Activated gamma-delta T cell (primary cell): ENCODE measurements around the gene SLC8B1.

Experiments
- DNase-seq: peaks from one replicate; lab custom pipeline; 2025; lab: John Stamatoyannopoulos, UW
- total RNA-seq, 2 donors: gene quantifications; one replicate each; lab custom pipeline; 2026; lab: John Stamatoyannopoulos, UW

The SLC8B1 gene
- total RNA-seq, result 59.5 to 93.6 reads per million in 2 donors

DNA sequence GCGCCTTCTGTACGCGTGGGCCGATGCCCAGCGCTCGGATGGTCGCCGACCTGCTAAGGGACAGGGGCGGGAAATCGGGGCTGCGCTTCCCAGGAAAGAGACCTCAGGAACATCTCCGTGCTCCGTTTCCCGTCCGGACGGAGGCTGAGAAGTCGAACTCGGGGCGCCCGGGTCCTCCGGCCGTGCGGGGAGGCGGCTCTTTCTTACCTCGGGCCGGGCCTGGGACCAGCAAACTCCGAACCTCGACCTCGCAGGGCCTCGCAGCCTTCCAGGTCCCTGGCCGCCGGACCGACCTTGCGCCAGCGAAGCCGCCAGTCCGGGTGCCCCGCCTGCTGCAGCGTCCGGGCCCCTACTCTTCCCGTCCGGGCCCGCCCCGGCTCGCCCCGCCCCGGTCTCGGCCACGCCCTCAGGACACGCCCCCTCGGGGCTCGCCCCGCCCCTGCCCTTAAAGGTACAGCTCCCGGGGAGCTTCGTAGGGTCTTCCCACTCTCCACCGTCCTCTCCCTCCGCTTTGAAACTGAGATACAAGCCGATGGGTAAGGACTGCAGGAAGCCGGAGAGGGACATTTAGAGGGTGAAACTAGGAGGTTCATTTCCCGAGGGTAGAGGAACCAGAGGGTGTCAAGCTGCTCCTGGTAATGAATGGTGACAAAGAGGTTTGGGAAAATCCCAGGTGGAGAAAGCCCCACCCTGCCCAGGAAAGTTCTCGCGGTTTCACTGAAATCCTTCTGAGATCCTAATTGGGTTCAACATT is at the start of gene SLC8B1:
SLC8B1 (minus strand) TSS at position 324 of the 754 bp plus-strand sequence. CDS start 2,231 bp downstream, outside the sequence.
- peak; percentile 70 for DNase-seq

DNA sequence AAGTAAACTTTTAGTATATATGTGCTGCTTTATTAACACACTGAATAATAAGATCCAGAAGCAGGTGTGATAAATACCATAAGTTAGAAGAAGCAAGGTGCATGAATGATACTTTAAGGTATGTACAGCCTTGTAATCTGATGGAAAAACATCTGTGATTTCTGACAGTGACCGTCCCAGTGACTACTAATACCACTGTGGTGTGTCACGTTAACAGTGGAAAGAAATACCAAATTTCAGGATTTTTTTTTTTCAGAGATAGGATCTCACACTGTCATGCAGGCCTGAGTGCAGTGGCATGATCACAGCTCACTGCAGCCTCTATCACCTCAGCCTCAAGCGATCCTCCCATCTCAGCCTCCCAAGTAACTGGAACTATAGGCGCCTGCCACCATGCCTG is 47.3 kb upstream of the SLC8B1 start:
- DNase-seq, result no peak

DNA sequence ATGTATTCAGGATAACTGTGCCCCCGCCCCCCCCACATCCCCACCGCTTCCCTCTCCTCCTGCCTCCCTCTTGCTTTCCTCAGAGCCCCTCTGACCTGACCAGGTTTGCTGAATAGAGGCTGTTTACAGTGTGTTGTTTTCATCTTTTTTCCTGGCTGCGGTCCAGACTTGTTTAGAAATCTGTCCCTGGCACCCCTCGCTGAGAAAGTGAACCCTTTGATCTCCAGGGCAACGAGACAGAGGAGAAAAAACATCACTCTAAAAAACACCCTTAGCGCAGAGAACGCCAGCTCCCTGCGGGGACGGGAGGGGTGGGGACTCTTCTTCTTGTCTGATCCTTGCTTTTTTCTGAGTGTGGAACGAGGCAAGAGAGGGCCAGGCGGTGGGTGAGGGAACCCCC is 46.3 kb upstream of the SLC8B1 start:
- DNase-seq, result no peak

- DNase-seq, result no peak
These were observed 43.4 kb upstream of the SLC8B1 start for GRCh38 chr12:113378291-113378690.

- DNase-seq, result no peak
These were observed 40.0 kb upstream of the SLC8B1 start for GRCh38 chr12:113374823-113375428.

DNA sequence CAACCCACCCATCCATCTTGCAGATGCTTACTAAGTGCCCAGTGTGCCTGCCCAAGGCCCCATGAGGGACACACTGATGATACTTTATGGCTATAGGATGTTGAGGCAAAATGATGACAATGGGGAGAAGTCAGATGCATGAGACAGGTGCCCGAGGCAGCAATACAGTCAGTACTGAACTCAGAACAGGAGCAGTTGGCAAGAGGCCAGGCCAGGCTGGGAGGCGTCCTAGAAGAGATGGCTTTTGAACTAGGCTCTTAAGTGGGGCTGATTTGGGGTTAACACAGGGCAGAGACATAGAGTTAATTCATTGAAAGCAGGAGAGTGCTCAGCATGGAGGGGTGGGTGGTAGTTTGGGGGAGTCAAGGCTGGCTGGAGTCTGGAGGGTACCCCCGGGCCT is 39.1 kb upstream of the SLC8B1 start:
- no peak for DNase-seq

DNA sequence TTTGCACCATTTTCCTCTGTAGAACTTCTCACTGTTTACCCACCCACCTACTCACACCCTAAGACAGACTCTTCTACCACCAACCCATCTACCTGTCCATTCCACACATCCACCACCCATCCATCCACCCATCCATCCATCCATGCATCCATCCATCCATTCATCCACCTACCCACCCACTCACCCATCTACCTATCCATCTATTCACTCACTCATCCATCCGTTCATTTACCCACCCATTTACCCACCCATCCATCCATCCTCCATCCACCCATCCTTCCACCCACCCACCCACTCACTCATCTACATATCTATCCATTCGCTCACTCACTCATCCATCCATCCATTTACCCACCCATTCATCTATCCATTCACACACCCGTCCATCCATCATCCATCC is 38.5 kb upstream of the SLC8B1 start:
- no peak for DNase-seq

GRCh38 chr12:113372371-113372770 is 37.5 kb upstream of the SLC8B1 start:
- DNase-seq, result no peak

DNA sequence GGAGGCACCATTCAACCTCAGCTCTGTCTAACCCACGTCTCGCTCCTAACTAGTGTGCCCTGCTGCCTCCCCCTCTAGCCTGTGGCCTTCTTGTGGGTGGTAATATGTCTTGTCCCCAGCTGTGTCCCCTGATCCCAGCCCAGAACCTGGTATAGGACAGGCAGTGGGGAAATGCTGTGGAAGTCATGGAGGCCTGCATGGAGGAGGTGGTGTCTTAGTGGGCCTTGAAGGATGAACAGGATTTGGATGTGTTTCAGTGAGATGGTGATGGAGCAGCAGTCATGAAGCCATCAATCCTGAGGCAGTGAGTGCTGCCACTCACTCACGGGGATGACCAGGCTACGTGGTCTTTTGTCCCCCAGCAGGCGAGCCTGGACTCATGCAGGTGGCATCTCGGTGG is 36.9 kb upstream of the SLC8B1 start:
- DNase-seq, result no peak

GRCh38 chr12:113370923-113371682 is 36.2 kb upstream of the SLC8B1 start:
- DNase-seq, result no peak

- no peak for DNase-seq
These were observed 34.6 kb upstream of the SLC8B1 start for GRCh38 chr12:113369391-113369985.

GRCh38 chr12:113368331-113368730 is 33.4 kb upstream of the SLC8B1 start:
- DNase-seq, result no peak

- no peak for DNase-seq
These were observed 31.9 kb upstream of the SLC8B1 start for GRCh38 chr12:113366827-113367226.

DNA sequence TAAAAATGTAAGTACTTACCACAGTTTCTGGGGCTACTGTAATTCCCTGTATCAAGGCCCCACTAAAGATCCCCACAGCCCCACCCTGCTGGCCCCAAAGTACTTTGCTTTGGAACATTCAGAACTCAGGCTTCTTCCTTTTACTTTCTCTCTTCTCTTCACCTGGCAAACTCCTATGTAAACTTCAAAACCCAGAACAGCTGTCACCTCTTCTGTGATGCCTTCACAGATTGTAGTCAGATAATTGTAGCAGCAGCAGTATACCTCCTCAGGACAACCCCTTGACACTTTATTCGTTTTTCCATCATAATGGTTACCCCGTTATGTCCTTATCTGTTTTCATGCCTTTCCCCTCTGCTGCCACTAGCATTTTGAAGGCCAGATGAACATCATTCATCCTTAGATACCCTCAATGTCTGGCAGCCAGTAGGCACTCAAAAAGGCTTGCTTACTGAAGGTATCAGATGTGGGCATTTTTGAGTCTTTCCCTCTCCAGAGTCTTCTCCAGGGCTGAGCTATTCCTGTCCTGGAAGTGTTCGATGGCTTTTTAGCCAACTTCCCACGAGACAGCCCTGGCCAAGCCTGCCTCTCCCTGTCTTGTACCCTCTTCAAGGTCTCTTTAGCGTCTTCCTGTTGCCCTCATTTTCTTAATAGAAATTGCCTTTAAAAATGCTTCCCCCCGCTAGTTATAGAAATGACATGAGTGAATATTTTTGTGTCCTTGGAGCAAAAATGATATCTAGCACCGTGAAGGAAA is 30.9 kb upstream of the SLC8B1 start:
- DNase-seq, result no peak

- no peak for DNase-seq
These were observed 29.8 kb upstream of the SLC8B1 start for GRCh38 chr12:113364698-113365097.

GRCh38 chr12:113361574-113362370 is 26.9 kb upstream of the SLC8B1 start:
- no peak for DNase-seq

GRCh38 chr12:113359939-113360748 is 25.2 kb upstream of the SLC8B1 start:
- no peak for DNase-seq

DNA sequence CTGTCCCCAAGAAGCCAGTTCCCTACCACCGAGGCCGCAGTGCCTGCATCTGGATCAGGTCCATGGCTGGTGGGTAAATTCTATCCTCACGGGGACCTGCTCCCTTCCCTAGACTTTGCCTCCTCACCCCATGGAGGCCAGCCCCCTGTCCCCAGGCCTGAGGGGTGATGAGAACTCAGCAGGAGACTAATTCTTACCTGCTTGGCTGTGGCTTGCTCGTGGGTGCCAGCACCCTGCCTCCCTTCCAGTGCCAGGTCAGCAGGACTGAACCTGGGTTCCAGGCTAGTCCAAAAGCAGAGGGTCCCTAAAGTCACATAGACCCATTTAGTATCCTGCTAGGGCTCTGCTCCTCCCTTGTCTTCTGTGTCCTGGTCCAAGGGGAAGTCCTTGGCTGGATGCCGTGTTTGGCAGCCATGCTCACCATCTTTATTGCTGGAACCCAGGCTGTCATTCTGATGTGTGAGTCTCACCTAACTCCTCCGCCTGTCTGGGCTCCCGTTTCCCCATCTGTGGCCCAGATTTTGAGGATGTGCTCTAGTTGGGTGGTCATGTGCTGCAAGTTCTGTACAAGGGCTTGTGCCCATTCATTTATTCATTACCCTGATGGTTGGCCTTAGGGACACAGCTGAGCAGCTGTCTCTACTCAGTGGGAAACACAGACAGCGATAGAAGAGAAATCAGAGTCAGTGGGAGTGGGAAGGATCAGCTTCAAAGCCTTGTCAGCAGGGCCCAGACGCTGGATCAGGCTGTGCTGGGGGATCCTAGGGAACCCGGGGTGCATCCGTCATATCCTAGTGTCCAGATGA is 24.4 kb upstream of the SLC8B1 start:
- no peak for DNase-seq
